Stimulated activated naive CD8-positive, alpha-beta T cell treated with anti-CD3 and anti-CD28 coated beads, Interleukin-15, amount 100 ng/mL, for 72 hours (primary cell): ENCODE measurements around the gene AQP4.
A peak's percentile ranks its signal among the peaks of the same experiment; 100 is the strongest.

Source experiments
- ATAC-seq: fragments of 150-1000 bp; cut with Tn5 transposase; 2 replicates; pipeline ENCODE4 v1.10.0; 2021; ENCODE audit warnings: mild to moderate bottlenecking, moderate library complexity
- DNase-seq, 2 donors: peaks; one replicate each; pipeline ENCODE4 v3.0.0; 2021 to 2022
- H3K27ac Mint-ChIP-seq, 2 donors: one replicate each; pipeline ENCODE4 v1.8.0; 2022; ENCODE audit warnings: mild to moderate bottlenecking in 2 of 2, mixed read lengths in 2 of 2, moderate library complexity in 2 of 2
- H3K27me3 Mint-ChIP-seq: one replicate; pipeline ENCODE4 v1.8.0; 2022; ENCODE audit warnings: mixed read lengths
- H3K4me1 Mint-ChIP-seq: one replicate; pipeline ENCODE4 v1.8.0; 2022; ENCODE audit warnings: mild to moderate bottlenecking, mixed read lengths
- H3K4me3 Mint-ChIP-seq, 2 donors: one replicate each; pipeline ENCODE4 v1.8.0; 2022; ENCODE audit warnings: mild to moderate bottlenecking in 2 of 2, mixed read lengths in 2 of 2, moderate library complexity in 1 of 2
- H3K9me3 Mint-ChIP-seq, 2 donors: one replicate each; pipeline ENCODE4 v1.8.0; 2022; ENCODE audit warnings: mixed read lengths in 2 of 2

AQP4 gene

DNA sequence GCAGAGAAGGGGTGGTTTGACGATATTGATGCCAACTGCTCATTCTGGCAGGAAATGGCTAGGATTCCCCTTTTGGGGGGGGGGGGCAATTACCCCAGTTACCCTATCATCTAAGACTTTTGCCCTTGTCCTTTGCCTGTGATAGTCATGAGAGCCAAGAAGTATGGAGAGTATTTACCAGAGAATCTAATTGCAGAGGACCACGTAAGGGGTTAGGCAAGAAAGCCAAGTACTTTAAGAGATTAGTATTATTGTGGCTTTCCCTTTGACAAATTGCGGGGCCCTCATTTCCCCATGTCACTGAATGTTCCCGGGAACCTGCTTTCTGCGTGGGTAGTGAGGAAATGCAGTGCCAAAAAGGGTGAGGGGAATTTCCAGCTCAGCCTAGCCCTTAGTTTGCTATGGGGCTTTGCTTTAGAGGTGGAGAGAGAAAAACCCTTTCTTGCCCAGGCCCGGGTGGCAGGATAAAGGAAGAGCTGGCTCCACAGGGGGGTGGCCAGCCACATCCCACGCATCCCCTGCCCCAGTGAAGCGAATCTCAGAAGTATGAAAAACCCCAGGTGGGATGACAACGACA, 1.5 kb downstream of the AQP4 start:
- Mint-ChIP-seq H3K27me3 (peaks cover 49% of the 10 kb centered on the region), H3K4me1 (no peaks in the 10 kb centered on the region), H3K4me3 (no peak overlapping the region), H3K27ac (peak overlapping the region in 1 of 2 donors; percentile 65), H3K9me3 (peaks cover 0 to 10% of the 10 kb centered on the region in 2 donors)
- DNase-seq (no peak), ATAC-seq (no peak)

DNA sequence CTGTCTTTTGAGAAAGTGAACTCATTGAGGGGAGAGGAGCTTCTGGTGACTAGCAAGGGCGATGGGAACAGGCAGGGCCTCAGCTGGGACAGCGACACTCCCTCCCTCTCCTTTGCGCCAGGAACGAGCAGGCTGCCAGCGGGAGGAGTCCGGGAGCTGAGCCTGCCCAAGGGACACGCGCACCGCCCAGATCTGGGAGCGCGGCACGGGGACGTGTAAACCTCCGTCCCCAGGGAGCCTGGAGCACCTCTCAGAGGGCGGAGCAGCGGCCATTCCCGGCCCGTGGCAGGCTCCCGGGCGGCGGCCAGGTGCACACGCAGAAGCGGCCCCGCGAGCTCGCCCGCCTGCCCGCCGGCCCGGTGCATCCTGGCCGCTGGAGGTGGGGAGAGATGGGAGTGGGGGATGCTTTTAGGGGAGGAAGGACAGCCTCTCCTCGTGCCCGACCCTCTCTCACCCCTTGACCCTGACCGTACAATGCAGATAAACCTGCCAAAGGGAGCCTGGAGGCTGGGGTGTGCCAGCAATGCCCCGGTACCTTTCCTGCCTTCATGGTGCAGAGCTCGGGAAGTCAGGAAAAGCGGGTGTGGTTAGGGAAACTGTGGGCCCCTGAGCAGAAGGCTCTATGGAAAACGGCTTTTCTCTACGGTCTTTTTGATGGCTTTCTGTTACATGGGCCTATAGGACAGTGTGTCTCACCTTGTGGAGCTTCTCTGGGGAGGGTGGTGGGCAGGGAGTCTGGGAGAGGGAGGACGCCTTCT, 2.2 kb downstream of the AQP4 start:
- no peak overlapping the region for H3K4me3 Mint-ChIP-seq
- H3K27ac Mint-ChIP-seq = no peak overlapping the region
- DNase-seq (no peak), ATAC-seq (peak; percentile 23)
- peaks cover 0 to 10% of the 10 kb centered on the region in 2 donors for H3K9me3 Mint-ChIP-seq
- peaks cover 49% of the 10 kb centered on the region for H3K27me3 Mint-ChIP-seq
- H3K4me1 Mint-ChIP-seq = no peaks in the 10 kb centered on the region

DNA sequence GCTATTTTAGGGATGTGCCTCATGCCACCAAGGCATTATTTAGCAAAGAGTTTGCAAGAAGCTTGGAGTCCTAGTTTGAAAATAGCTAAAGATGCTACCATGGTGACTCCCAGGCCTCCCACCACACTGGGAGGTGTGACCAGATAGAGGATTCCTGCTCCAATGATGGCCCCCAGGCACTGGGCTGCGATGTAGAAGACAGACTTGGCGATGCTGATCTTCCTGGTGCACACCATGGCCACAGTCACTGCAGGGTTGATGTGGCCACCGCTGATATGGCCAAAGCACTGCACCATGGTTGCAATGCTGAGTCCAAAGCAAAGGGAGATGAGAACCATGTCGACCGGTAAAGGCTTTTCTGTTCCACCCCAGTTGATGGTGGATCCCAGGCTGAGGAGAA, 3.4 kb downstream of the AQP4 start:
- ATAC-seq = no peak
- Mint-ChIP-seq H3K9me3 (peaks cover 0 to 10% of the 10 kb centered on the region in 2 donors), H3K27me3 (peaks cover 49% of the 10 kb centered on the region), H3K4me3 (no peak overlapping the region), H3K4me1 (no peaks in the 10 kb centered on the region), H3K27ac (no peak overlapping the region)
- DNase-seq = no peak

DNA sequence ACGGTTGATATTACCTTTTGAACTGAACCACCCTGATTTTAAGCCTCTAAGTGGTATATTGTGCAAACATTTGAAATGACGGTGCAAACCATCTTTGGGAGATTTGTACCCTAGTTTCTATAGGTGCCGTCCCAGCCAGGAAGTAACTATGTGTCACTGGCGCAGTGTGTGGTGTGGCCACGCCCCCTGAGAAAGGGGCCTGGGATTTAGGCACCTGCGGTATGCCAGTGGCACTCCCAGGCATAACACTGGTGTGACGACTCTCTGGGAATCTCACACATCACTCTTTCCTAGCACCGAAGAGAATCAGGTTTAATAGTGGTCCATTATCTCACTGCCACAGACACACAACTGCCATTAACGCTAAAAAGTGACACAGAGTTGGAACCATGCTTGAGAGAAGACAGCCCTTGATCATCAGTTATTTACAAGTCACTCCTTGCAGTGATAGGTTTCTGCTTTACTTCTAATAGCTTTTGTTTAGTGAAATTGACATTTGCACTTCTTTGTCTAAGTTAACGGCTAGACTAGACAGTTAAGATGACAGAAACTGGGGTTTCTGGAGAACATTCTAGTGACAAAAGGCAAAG, 11.1 kb downstream of the AQP4 start:
- H3K4me3 Mint-ChIP-seq = no peak overlapping the region
- H3K9me3 Mint-ChIP-seq = peaks cover 0 to 5% of the 10 kb centered on the region in 2 donors
- no peaks in the 10 kb centered on the region for H3K27me3 Mint-ChIP-seq
- no peak overlapping the region for H3K27ac Mint-ChIP-seq
- ATAC-seq = no peak
- DNase-seq = no peak
- no peaks in the 10 kb centered on the region for H3K4me1 Mint-ChIP-seq

DNA sequence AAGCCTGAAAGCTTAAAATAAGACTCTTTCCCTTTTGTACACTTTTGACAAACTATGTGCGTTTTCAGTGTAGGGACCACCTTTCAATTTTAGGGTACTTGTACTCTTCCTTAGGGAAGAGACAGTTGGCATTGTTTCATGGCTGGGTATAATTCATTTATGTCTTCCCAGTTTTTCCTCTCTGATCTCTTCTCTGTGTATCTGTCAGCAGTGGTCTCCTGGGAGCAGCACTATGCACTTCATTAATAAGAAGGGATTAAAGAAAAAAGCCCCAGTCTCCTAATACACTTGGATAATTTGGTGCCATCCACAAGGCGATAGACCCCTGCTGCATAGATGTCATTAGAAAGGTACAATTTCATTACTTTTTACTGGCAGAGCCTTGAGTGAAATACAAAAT, 12.1 kb downstream of the AQP4 start:
- Mint-ChIP-seq H3K4me1 (no peaks in the 10 kb centered on the region), H3K4me3 (no peak overlapping the region), H3K27me3 (no peaks in the 10 kb centered on the region), H3K9me3 (peaks cover 0 to 5% of the 10 kb centered on the region in 2 donors), H3K27ac (no peak overlapping the region)
- ATAC-seq (no peak), DNase-seq (no peak)

DNA sequence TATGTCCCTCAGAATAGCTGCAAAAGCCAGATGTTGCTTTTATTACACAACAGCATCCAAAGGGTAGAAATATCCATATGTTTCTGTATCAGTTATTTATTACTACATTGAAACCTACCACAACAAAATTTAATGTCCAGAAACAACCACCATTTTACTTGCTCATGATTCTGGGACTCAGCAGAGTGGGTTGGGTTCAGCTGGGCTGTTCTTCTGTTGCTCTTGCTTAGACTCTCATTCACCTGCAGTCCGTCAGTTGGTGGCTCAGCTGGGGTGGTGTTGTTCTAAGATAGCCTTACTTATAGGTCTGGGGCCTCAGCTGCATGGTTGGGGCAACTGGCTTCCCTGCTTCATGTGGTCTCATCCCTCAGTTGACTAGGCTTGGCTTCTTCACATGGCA, 21.7 kb downstream of the AQP4 start:
- no peaks in the 10 kb centered on the region for H3K4me1 Mint-ChIP-seq
- no peaks in the 10 kb centered on the region for H3K27me3 Mint-ChIP-seq
- peaks cover 0 to 5% of the 10 kb centered on the region in 2 donors for H3K9me3 Mint-ChIP-seq
- DNase-seq (no peak), ATAC-seq (no peak)
- H3K27ac Mint-ChIP-seq = no peak overlapping the region
- no peak overlapping the region for H3K4me3 Mint-ChIP-seq

DNA sequence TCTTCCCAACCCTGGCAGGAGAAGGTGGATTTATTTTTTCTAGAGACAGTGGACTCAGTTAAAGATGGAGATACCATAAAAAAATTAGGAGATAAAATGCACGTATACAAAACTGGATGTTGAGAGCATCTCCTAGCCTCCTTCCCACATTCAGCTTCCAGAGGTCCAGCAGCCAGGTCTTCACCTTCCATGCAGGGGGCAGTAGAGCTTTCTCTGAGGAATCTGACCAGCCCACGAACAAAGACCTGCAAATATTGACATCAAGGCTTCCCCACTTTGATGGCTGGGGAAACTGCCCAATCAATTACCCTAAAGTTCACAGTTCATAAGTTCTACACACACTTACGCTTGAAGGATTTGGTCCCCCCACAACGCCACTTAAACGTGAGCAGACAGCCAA, 24.5 kb downstream of the AQP4 start:
- Mint-ChIP-seq H3K27ac (no peak overlapping the region), H3K4me1 (no peaks in the 10 kb centered on the region), H3K4me3 (no peak overlapping the region), H3K9me3 (peaks cover 0 to 5% of the 10 kb centered on the region in 2 donors), H3K27me3 (no peaks in the 10 kb centered on the region)
- no peak for DNase-seq
- ATAC-seq = no peak

DNA sequence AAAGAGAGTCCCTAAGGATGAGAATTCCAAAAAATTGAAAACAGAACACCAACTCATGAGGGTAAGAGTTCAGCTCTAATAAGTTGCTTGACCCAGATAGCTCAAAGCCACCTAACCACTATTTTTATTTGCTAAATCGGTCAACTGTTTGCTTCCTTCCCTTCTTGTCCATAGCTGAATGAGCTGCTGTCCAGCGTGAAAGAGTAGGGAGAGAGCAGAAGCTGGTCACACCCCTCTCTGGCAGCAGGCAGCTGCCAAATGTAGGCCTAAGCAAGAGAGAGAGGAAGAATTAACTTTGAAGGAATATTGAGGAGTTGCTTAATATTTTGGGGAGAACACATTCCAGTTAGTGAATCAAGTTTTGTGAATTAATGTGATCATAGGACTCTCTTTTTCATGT, 25.9 kb downstream of the AQP4 start:
- H3K4me1 Mint-ChIP-seq = no peaks in the 10 kb centered on the region
- DNase-seq (no peak), ATAC-seq (no peak)
- peaks cover 0 to 1% of the 10 kb centered on the region in 2 donors for H3K9me3 Mint-ChIP-seq
- H3K27ac Mint-ChIP-seq = no peak overlapping the region
- H3K27me3 Mint-ChIP-seq = no peaks in the 10 kb centered on the region
- no peak overlapping the region for H3K4me3 Mint-ChIP-seq

DNA sequence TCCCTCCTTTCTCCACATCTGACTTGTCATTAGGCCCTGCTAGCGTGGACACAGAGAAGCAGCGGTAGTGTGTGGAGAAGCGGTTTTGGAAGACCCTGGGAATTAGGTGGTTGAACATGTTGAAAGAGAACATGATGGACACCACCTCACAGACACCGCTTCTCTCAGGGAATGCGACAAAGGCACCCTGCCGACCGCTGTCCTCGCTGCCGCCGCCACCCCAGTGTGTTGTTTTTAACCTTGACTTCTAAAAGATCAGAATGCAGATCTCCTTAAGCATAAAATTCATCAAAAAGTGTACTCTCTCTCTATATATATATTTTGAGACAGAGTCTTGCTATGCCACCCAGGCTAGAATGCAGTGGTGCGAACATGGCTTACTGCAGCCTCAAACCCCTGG, 33.2 kb downstream of the AQP4 start:
- DNase-seq (no peak), ATAC-seq (no peak)
- Mint-ChIP-seq H3K27ac (no peak overlapping the region), H3K9me3 (no peaks in the 10 kb centered on the region), H3K4me1 (no peaks in the 10 kb centered on the region), H3K27me3 (no peaks in the 10 kb centered on the region), H3K4me3 (no peak overlapping the region)

DNA sequence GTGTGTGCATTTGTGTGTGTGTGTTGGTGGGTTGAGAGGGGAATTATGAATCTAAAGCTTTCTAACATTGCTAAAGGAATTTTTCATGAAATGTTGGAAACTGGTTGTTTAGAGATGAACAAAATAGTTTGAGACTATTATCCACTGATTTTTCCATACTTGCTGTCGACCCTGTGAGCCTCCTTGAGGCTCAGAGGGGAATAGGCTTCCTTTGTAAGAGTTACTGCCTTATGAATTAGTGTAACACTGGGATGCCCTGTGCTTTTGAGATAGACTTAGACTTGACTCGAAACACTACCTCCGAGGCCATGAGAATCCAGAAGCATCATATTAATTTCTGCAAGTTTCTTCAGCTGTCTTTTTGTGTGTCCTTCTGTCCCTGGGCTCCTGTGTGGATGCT, 37.9 kb downstream of the AQP4 start:
- H3K27ac Mint-ChIP-seq = no peak overlapping the region
- no peaks in the 10 kb centered on the region for H3K9me3 Mint-ChIP-seq
- no peaks in the 10 kb centered on the region for H3K4me1 Mint-ChIP-seq
- DNase-seq = no peak
- no peak overlapping the region for H3K4me3 Mint-ChIP-seq
- H3K27me3 Mint-ChIP-seq = no peaks in the 10 kb centered on the region
- no peak for ATAC-seq

DNA sequence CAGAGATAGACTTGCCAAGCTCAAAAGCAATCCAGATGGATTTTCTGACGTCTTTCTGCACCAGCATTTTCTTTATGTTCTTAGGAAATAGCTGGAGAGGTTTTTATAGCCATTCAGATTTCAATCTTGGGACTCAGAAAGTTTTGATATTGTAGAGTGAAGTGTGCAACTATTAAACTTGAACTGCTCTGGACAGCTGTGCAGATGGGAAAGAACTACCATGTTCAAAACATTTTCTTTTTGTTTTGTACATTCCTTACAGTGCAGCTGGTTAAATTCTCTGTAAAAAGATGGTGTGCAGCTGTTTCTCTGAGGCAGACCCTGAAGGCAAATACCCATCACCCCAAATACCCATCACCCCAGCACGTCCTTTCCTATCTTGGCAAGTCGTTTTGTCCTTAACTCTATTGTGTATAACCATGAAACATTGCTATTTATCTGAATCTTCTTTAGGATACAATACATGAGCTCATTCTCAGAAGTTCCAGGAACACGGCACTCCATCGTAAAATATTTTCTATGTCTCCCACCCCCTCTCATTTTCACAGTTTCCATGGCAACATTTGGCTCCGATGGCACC, 38.8 kb downstream of the AQP4 start:
- ATAC-seq (no peak), DNase-seq (no peak)
- H3K27me3 Mint-ChIP-seq = no peaks in the 10 kb centered on the region
- H3K27ac Mint-ChIP-seq = no peak overlapping the region
- no peak overlapping the region for H3K4me3 Mint-ChIP-seq
- H3K4me1 Mint-ChIP-seq = no peaks in the 10 kb centered on the region
- no peaks in the 10 kb centered on the region for H3K9me3 Mint-ChIP-seq

DNA sequence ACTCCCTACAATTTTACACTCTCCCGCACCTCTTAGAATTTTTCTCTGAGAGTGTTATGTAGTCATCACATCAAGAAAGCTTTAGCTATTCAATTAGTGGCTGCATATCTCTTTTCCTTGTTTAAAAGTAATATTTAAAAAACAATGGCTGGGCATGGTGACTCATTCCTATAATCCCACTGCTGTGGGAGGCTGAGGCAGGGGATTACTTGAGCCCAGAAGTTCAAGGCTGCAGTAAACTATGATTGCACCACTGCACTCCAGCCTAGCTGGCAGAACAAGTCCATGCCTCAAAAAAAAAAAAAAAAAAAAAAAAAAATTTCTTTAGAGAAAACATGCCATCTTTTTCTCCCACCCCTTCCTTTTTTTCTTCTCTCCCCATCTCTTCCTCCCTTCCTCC, 44.3 kb downstream of the AQP4 start:
- Mint-ChIP-seq H3K4me3 (no peak overlapping the region), H3K27ac (no peak overlapping the region), H3K27me3 (no peaks in the 10 kb centered on the region), H3K4me1 (no peaks in the 10 kb centered on the region), H3K9me3 (peaks cover 10 to 13% of the 10 kb centered on the region in 2 donors)
- ATAC-seq (no peak), DNase-seq (no peak)

DNA sequence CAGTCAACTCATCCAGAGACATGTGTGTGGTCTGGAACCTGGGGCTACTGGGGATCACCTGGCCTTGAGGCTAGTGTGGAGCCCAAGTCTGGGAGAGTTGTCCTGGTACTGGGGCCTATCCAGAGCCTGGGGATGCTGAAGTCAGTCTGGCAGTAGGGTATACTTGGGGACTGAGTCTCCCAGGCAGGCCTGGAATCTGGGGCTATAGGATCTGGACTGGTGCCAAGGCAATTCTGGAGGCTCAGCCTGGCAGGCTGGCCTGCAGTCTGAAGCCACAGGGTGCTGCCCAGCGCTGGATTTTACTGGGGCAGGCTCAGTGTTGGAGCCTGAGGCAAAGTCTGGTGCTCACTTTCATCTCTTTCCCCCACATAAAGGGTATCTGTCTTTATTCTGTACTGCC, 46.5 kb downstream of the AQP4 start:
- no peak for DNase-seq
- no peak for ATAC-seq

DNA sequence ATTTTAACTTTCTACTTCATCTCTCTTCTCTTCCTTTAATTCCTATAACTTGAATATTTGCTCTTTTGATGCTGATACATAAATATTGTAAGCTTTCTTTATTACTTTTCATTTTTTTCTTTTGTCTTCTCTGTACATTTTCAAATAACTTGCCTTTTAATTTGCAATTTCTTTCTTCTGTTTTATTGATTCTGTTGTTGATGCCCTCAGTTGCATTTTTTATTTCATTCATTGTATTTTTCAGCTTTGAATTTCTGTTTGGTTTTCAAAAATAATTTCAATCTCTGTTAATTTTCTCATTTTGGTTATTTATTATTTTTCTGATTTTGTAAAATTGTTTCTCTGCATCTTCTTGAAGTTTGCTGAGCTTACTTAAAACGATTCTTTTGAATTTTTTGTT, 47.0 kb downstream of the AQP4 start:
- ATAC-seq (no peak), DNase-seq (no peak)
- no peak overlapping the region for H3K27ac Mint-ChIP-seq
- H3K9me3 Mint-ChIP-seq = peaks cover 16 to 20% of the 10 kb centered on the region in 2 donors
- H3K4me3 Mint-ChIP-seq = no peak overlapping the region
- no peaks in the 10 kb centered on the region for H3K27me3 Mint-ChIP-seq
- no peaks in the 10 kb centered on the region for H3K4me1 Mint-ChIP-seq

More for the DNA sequence above, 46.5 kb downstream of the AQP4 start:
- peaks cover 16 to 20% of the 10 kb centered on the region in 2 donors for H3K9me3 Mint-ChIP-seq
- no peak overlapping the region for H3K27ac Mint-ChIP-seq
- H3K27me3 Mint-ChIP-seq = no peaks in the 10 kb centered on the region
- no peak overlapping the region for H3K4me3 Mint-ChIP-seq
- H3K4me1 Mint-ChIP-seq = no peaks in the 10 kb centered on the region

DNA sequence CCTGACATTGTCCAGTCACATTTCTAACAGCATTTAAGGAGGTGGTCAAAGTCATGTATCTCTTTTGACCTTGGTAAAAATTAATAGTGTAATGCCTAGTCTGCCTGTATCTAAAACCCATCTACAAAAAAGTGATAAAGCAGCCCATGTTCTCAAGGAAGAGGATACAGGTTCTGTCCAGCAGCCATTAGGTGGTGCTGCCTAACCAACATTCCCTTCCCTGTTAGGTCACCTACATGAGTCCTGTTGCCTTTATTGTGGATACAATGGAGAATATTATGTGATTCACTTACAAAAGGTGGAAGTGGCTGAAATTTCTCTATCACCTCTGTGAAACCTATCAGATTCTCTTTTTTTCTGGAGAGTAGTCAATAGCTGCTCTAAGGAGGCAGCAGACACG, 52.5 kb downstream of the AQP4 start:
- no peaks in the 10 kb centered on the region for H3K27me3 Mint-ChIP-seq
- peaks cover 22 to 36% of the 10 kb centered on the region in 2 donors for H3K9me3 Mint-ChIP-seq
- H3K27ac Mint-ChIP-seq = no peak overlapping the region
- ATAC-seq = no peak
- no peak overlapping the region for H3K4me3 Mint-ChIP-seq
- no peak for DNase-seq
- no peaks in the 10 kb centered on the region for H3K4me1 Mint-ChIP-seq

DNA sequence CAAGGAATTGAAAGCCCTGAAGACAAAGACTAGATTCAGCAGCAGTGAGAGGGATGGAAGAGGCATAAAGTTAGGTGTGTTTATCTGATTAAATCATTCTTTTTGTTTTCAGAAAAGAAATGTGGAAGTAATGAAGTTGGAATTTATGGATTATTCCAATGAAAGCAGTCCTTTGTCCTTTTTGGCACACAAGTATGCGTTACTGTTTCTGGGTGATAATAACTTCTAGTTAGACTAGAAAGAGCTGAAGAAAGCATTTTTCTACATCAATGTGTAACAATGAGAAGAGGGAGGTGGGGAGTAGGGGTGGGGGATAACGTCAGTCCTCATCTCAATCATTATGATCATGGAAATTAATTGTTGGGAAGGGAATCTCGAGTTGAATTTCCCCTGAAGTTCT, 53.0 kb downstream of the AQP4 start:
- ATAC-seq = no peak
- no peaks in the 10 kb centered on the region for H3K4me1 Mint-ChIP-seq

More for the DNA sequence above, 53.0 kb downstream of the AQP4 start:
- Mint-ChIP-seq H3K27ac (no peak overlapping the region), H3K27me3 (no peaks in the 10 kb centered on the region), H3K9me3 (peaks cover 21 to 34% of the 10 kb centered on the region in 2 donors), H3K4me3 (no peak overlapping the region)
- no peak for DNase-seq
